Breast epithelium (tissue), 3 donors: ENCODE results near the gene CCDC91.

ENCODE experiments used
- CTCF ChIP-seq, 3 donors: fragments of 450-650 bp; IDR thresholded peaks; one replicate each; pipeline ENCODE4 v1.5.1; 2016 to 2017; ENCODE audit warnings: antibody characterized with exemption in 3 of 3, mild to moderate bottlenecking in 3 of 3, moderate library complexity in 3 of 3
- POLR2A ChIP-seq: fragments of 450-650 bp; IDR thresholded peaks from one replicate; pipeline ENCODE4 v1.6.1; 2016; ENCODE audit warnings: antibody characterized with exemption, mild to moderate bottlenecking, moderate library complexity
- POLR2AphosphoS5 ChIP-seq, 3 donors: sonication (generic); formaldehyde crosslinking; IDR thresholded peaks; one replicate each; pipeline ENCODE4 v1.6.1; 2017; ENCODE audit warnings: antibody characterized with exemption in 3 of 3

GRCh38 chr12:28316049-28316448, 125.8 kb downstream of the CCDC91 start:
- TF ChIP-seq CTCF (IDR thresholded peaks at IDR 0.05) (no peak), POLR2AphosphoS5 (IDR thresholded peaks at IDR 0.05) (no peak), POLR2A (no peak)
